ENCODE results near the gene GALNT7. TPM values are rescaled to one million over a fixed set of nuclear protein-coding genes. Genes with fewer than 3 reads are reported as not detected.

Gene GALNT7
- total RNA-seq, 1 experiment from 2014 or later, result 21.9 TPM

GRCh38 chr4:173343832-173344397 lies 175.3 kb downstream of the GALNT7 start:
- no peak for DNase-seq (ENCODE audit: low read depth)

- DNase-seq (ENCODE audit: low read depth), result no peak
Observed at GRCh38 chr4:173345648-173346047, 177.0 kb downstream of the GALNT7 start.

DNA sequence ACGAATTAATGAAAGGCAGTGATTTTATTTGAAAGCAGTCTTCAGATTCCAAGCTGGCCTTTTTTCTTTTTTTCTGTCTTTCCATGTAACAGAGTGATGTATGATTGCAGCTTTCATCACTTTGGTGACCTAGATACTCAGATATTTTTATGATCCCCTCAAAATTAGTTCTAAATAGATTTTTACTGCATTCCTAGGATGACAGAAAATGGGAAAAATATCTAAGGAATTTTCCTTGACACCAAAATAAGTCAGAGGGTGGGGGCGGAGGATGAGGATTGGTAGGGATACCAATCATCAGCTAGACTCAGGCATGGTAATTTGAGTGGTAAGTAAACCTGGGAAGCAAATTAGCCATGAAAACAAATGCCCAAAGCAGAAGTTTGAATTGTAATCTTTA lies 177.5 kb downstream of the GALNT7 start:
- peak; percentile 36 for DNase-seq (ENCODE audit: low read depth)

GRCh38 chr4:173347467-173347866 lies 178.9 kb downstream of the GALNT7 start:
- DNase-seq (ENCODE audit: low read depth), result no peak

DNA sequence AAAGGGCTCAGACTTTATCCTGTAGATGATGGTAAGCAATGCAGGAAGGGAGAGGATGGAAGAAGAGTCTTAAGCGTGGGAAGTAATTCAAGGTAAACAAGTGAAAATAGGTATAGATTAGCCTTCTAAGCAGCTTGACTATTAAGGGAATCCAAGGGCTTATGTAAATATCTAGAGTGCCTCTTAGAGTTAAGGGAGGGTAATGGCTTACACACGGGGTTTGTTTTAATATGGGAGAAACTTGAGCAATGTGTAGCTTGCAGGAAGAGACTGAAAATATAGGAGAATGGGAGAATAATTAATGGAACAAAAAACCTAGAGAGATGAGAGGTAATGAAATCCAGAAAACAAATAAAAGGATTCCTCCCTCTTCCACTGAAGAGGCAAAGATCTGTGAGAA lies 189.3 kb downstream of the GALNT7 start:
- DNase-seq (ENCODE audit: low read depth), result no peak

DNA sequence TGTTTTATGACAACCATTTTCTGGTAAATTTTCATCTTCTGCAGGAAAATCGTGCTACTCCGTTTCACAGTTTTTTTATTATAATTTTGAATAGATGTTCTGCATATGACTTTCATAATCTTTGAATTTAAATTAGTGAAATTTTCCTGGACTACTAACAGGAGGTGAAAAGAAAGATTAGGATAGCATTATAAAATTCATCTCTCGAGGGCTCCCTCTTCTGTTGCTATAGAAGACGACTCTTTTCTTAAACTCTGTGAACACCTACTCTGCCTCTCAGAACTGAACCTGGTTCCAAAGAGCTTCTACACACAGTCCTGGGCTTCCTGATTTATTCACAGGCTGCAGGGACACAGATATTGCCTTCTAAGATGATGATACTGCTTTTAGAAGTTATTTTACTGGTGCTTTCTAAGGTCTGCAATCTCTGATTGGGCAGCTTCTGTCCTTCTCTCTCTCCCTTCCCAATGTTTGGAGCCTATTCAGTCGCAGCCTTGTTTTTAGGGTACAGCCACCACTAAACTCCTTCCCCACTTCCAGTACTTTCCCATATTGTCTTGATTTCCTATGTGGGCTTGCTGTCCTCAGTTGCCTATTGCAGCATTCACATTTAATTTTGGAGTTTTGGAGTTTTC lies 192.1 kb downstream of the GALNT7 start:
- DNase-seq (ENCODE audit: low read depth), result no peak

- DNase-seq (ENCODE audit: low read depth), result no peak
Observed at GRCh38 chr4:173362666-173363065, 194.1 kb downstream of the GALNT7 start.

- DNase-seq (ENCODE audit: low read depth), result no peak
Observed at GRCh38 chr4:173365359-173365996, 196.9 kb downstream of the GALNT7 start.

DNA sequence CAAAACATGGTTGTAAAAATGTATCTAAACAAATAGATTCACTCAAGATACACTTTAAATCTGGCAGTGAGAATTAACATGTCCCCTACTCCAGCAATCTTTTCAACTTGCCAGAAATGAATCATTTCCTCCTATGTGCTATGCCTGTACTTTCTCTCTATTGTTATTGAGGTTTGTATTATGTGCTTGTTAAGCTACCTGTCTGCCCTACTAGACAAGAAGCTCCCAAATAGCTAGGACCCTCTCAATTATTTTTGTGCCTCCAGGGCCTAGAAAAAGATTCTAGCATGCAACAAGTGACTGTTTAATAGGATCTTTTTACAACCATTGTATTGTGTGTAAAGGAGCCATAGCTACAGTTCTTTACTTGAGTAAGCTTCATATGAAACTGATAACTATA lies 198.7 kb downstream of the GALNT7 start:
- DNase-seq (ENCODE audit: low read depth), result no peak

- peak; percentile 2 for DNase-seq (ENCODE audit: low read depth)
Observed at GRCh38 chr4:173367946-173368345, 199.3 kb downstream of the GALNT7 start.

- DNase-seq (ENCODE audit: low read depth), result no peak
Observed at GRCh38 chr4:173370130-173370476, 201.5 kb downstream of the GALNT7 start.

GRCh38 chr4:173370477-173371291 lies 202.1 kb downstream of the GALNT7 start, which contains the start of gene SAP30:
TSS of gene SAP30 (plus strand) at chr4:173370954. CDS start at chr4:173371183, 229 bp downstream.
- peak; percentile 94 for DNase-seq (ENCODE audit: low read depth)

GRCh38 chr4:173371292-173372192 lies 202.9 kb downstream of the GALNT7 start:
- DNase-seq (ENCODE audit: low read depth), result peak; percentile 60

Other genes starting within 250 kb of the GALNT7 start
- 170 and 222 TPM in 2 replicates for gene HMGB2, start 165.5 kb downstream of the GALNT7 start, total RNA-seq (2014; rRNA removed; shearing (Covaris generic))
- 26.3 and 27.1 TPM in 2 replicates for gene SAP30, start 202.1 kb downstream of the GALNT7 start, total RNA-seq (2014; rRNA removed; shearing (Covaris generic))
- gene SCRG1, start 230.3 kb downstream of the GALNT7 start, total RNA-seq (2014; rRNA removed; shearing (Covaris generic)), result not detected in 2 replicates